Stimulated activated naive B cell treated with anti-CD40 and anti-IgM and Interleukin-4, amounts not matched to agents 10 μg/mL and 1 μg/mL and 100 μg/mL, for 72 hours (primary cell): ENCODE measurements around the gene OCEL1.

Experiments used
- ATAC-seq, 2 donors: fragments of 150-1000 bp; cut with Tn5 transposase; replicated peaks; 2 replicates each; pipeline ENCODE4 v1.10.0; 2021; ENCODE audit warnings: moderate library complexity in 1 of 2
- DNase-seq: peaks from one replicate; pipeline ENCODE4 v3.0.0; 2021
- H3K27ac Mint-ChIP-seq: one replicate; pipeline ENCODE4 v1.8.0; 2022; ENCODE audit warnings: mild to moderate bottlenecking, mixed read lengths
- H3K27me3 Mint-ChIP-seq, 2 donors: one replicate each; pipeline ENCODE4 v1.8.0; 2022; ENCODE audit warnings: mixed read lengths in 2 of 2
- H3K36me3 Mint-ChIP-seq, 2 donors: one replicate each; pipeline ENCODE4 v1.8.0; 2022; ENCODE audit warnings: mixed read lengths in 2 of 2, mild to moderate bottlenecking in 1 of 2
- H3K4me1 Mint-ChIP-seq, 2 donors: one replicate each; pipeline ENCODE4 v1.8.0; 2022; ENCODE audit warnings: mixed read lengths in 2 of 2, mild to moderate bottlenecking in 1 of 2
- H3K4me3 Mint-ChIP-seq, 2 donors: one replicate each; pipeline ENCODE4 v1.8.0; 2022; ENCODE audit warnings: mild to moderate bottlenecking in 2 of 2, mixed read lengths in 2 of 2, moderate library complexity in 1 of 2
- H3K9me3 Mint-ChIP-seq, 2 donors: one replicate each; pipeline ENCODE4 v1.8.0; 2022; ENCODE audit warnings: mixed read lengths in 2 of 2, mild to moderate bottlenecking in 1 of 2

OCEL1 gene

DNA sequence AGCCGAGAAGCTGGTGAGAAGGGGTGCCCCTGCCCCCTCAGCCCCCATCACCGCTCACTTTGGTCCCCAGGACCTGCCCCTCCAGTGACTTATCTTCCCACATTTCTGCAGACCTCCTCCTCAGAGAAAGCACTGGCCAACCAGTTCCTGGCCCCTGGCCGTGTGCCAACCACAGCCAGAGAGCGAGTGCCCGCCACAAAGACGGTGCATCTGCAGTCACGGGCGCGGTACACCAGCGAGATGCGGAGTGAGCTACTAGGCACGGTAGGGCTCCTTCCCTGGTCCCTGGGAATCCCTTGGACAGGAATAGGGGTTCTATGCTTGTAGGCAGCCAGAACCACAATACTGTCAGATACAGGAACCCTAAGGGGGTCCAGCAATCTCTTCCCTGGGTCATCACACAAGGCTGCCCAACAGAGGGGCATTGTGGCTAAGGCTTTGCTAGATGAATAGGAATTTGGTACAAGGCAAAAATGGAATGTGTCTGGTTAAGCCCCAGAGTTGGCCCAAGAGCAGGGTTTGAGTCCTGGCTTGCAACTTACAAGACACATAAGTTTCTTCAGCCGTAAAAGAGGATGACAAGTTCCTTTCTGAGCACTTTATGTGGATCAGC is 9.9 kb upstream of the OCEL1 start:
- peak overlapping the region; percentile 94 for H3K27ac Mint-ChIP-seq
- no peak for ATAC-seq

DNA sequence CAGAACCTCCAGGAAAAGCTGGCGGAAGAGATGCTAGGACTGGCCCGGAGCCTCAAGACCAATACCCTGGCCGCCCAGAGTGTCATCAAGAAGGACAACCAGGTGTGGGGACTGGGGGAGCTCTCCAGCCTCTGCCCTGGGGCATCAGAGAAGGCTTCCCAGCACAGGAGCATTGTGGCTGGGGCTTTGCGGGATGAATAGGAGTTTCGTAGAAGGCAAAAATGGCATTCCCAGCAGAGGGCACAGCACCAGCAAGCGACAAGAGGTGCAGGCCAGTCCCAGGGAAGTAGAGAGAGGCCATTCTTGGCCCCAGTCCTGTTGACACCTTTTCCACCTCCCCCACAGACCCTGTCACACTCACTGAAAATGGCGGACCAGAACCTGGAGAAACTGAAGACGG is 6.7 kb upstream of the OCEL1 start:
- no peak overlapping the region for H3K4me3 Mint-ChIP-seq
- peak overlapping the region; percentile 15 for H3K27ac Mint-ChIP-seq

More for the DNA sequence above, 9.9 kb upstream of the OCEL1 start:
- Mint-ChIP-seq H3K4me3 (peak overlapping the region; percentile 86 to 90), H3K4me1 (peaks cover 9 to 29% of the 10 kb centered on the region in 2 donors), H3K27me3 (no peaks in the 10 kb centered on the region), H3K36me3 (peaks cover 31 to 56% of the 10 kb centered on the region in 2 donors), H3K9me3 (peaks cover 0 to 2% of the 10 kb centered on the region in 2 donors)
- no peak for DNase-seq

DNA sequence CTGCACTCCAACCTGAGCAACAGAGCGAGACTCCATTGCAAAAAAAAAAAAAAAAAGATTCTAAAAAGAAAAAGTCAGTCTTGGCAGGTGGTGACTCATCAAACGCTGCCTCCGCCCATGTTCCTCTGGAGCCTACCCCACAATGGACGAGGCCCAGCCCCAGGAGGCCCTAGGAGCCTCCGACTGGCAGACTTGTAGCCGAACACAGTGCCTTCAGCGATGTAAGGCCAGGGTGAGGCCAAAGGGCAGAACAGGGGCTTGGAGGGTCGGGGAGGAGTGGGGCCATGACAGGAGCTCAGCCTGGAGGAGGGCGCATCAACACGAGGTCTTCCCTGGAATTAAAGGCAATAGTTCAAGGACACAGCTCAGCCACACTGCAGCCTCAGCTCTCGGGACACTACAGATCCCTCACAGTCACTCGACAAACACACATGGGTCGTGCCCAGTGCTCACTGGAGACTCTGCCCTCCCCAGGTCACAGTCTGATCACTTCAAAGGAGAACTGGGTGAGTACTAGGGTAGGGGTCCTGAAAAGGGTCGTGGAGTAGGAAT is 5.7 kb upstream of the OCEL1 start:
- H3K27ac Mint-ChIP-seq, result no peak overlapping the region
- no peak for DNase-seq
- peaks cover 2 to 21% of the 10 kb centered on the region in 2 donors for H3K4me1 Mint-ChIP-seq
- H3K27me3 Mint-ChIP-seq, result no peaks in the 10 kb centered on the region
- no peak overlapping the region for H3K4me3 Mint-ChIP-seq
- ATAC-seq, result no peak
- H3K36me3 Mint-ChIP-seq, result peaks cover 24 to 38% of the 10 kb centered on the region in 2 donors
- peaks cover 0 to 2% of the 10 kb centered on the region in 2 donors for H3K9me3 Mint-ChIP-seq

More for the DNA sequence above, 6.7 kb upstream of the OCEL1 start:
- H3K4me1 Mint-ChIP-seq, result peaks cover 6 to 28% of the 10 kb centered on the region in 2 donors
- ATAC-seq (no peak), DNase-seq (no peak)
- H3K27me3 Mint-ChIP-seq, result no peaks in the 10 kb centered on the region
- peaks cover 0 to 2% of the 10 kb centered on the region in 2 donors for H3K9me3 Mint-ChIP-seq
- H3K36me3 Mint-ChIP-seq, result peaks cover 24 to 38% of the 10 kb centered on the region in 2 donors

DNA sequence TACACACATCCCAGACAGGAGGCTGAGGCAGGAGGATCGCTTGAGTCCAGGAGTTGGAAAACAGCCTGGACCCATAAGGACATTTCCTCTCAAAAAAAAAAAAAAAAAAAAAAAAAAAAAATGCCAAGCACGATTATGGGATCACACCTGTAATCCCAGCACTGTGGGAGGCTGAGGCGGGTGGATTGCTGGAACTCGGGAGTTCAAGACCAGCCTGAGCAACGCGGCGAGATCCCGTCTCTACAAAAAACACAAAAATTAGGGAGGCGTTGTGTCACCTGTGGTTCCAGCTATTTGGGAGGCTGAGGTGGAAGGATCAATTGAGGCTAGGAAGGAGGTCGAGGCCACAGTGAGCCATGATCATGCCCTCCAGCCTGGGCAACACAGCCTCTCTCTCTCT is 973 bp upstream of the OCEL1 start:
- Mint-ChIP-seq H3K4me3 (peak overlapping the region; percentile 36 to 89), H3K9me3 (no peaks in the 10 kb centered on the region), H3K27ac (peak overlapping the region; percentile 77), H3K36me3 (peaks cover 13 to 18% of the 10 kb centered on the region in 2 donors), H3K4me1 (peaks cover 4 to 12% of the 10 kb centered on the region in 2 donors), H3K27me3 (no peaks in the 10 kb centered on the region)
- ATAC-seq (no peak), DNase-seq (no peak)

DNA sequence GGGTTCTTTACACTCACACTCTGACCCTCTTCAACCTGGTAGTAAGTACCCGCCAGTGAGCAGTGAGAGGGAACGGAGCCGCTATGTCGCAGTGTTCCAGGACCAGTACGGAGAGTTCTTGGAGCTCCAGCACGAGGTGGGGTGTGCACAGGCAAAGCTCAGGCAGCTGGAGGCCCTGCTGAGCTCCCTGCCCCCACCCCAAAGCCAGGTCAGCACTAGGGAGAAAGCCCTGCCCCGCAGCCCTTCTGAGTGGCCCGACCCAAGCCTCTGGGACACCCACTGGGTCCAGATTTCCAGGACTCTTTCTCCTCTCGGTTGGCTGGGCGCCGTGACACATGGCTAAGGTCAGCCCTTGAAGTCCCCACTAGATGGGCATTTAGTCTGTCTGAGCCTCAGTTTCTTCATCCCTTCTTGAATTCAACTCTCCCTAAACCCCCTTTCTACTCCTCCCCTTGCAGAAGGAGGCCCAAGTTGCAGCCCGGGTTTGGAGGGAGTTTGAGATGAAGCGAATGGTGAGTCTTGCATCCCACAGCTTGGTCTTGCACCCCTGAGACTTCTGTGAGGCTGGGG is 1.9 kb downstream of the OCEL1 start:
- H3K9me3 Mint-ChIP-seq, result no peaks in the 10 kb centered on the region
- peaks cover 22 to 34% of the 10 kb centered on the region in 2 donors for H3K36me3 Mint-ChIP-seq
- no peak overlapping the region for H3K4me3 Mint-ChIP-seq

DNA sequence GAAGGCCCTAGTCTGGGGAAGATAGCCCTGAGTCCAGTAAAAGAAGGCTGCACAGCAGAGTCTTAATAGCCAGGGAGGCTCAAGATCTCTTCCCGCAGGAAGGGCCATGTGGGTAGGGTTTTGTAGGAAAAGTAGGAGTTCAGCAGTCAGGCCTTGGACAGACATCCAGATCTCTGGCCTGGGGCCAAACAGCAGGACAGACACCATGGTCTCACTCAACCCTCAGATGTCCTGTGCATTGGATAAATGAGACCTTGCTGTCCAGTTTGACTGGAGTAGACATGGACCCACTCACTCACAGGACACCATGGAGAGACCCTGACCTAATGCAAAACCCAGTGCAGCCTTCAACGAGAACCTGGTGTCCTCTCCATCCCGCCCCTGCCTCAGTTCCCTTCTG is 3.9 kb downstream of the OCEL1 start:
- peaks cover 22 to 38% of the 10 kb centered on the region in 2 donors for H3K36me3 Mint-ChIP-seq
- no peak overlapping the region for H3K4me3 Mint-ChIP-seq
- peaks cover 10 to 19% of the 10 kb centered on the region in 2 donors for H3K4me1 Mint-ChIP-seq
- no peak for DNase-seq
- H3K27me3 Mint-ChIP-seq, result no peaks in the 10 kb centered on the region
- H3K9me3 Mint-ChIP-seq, result no peaks in the 10 kb centered on the region
- no peak overlapping the region for H3K27ac Mint-ChIP-seq
- ATAC-seq, result no peak

More for the DNA sequence above, 1.9 kb downstream of the OCEL1 start:
- no peaks in the 10 kb centered on the region for H3K27me3 Mint-ChIP-seq
- no peak for DNase-seq
- no peak overlapping the region for H3K27ac Mint-ChIP-seq
- no peak for ATAC-seq
- H3K4me1 Mint-ChIP-seq, result peaks cover 4 to 12% of the 10 kb centered on the region in 2 donors

DNA sequence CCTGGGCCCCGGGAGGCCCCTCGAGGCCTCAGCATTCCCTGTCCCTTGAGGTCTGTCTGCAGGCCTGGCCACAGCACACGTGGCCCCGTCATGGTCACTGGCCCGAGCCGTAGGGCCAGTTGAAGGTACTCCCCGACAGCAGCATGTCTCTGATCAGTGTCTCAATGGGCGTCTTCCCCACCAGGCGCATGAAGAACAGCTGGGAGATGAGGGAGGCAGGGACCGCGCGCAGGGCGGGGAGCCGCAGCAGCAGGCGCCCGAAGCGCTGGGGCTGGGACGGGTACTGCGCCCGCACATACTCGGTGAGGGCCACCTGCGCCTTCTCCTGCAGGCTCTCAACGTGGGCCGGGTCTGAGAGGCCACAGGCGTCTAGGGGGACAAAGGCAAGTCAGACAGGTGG is 6.2 kb downstream of the OCEL1 start:
- Mint-ChIP-seq H3K27ac (peak overlapping the region; percentile 71), H3K36me3 (peaks cover 18 to 33% of the 10 kb centered on the region in 2 donors), H3K9me3 (no peaks in the 10 kb centered on the region), H3K4me3 (no peak overlapping the region), H3K4me1 (peaks cover 9 to 26% of the 10 kb centered on the region in 2 donors), H3K27me3 (no peaks in the 10 kb centered on the region)
- DNase-seq, result no peak
- no peak for ATAC-seq

DNA sequence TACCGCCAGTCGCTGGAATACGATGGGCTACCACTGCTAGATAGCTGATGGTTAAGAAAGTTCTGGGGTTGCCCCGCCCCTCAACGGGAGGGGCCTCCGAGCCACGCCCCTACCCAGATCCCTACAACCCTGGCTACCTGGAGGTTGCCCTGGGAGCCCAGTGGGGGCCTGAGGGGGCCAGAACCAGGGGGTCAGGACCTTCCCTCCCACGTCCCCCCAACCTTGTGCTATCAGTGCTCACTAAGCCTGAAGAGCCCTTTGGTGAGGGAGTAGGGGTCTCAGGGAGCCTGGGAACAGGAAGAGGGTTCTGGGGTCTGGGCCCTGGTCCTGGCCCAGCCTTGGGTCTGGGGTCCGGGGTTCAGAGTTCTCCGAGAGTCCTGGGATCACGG is 8.9 kb downstream of the OCEL1 start:
- Mint-ChIP-seq H3K4me1 (peaks cover 9 to 20% of the 10 kb centered on the region in 2 donors), H3K9me3 (no peaks in the 10 kb centered on the region), H3K4me3 (peak overlapping the region; percentile 84 to 88), H3K27me3 (no peaks in the 10 kb centered on the region), H3K36me3 (peaks cover 13 to 27% of the 10 kb centered on the region in 2 donors), H3K27ac (peak overlapping the region; percentile 80)
- ATAC-seq, result peak; percentile 76 to 80
- no peak for DNase-seq

DNA sequence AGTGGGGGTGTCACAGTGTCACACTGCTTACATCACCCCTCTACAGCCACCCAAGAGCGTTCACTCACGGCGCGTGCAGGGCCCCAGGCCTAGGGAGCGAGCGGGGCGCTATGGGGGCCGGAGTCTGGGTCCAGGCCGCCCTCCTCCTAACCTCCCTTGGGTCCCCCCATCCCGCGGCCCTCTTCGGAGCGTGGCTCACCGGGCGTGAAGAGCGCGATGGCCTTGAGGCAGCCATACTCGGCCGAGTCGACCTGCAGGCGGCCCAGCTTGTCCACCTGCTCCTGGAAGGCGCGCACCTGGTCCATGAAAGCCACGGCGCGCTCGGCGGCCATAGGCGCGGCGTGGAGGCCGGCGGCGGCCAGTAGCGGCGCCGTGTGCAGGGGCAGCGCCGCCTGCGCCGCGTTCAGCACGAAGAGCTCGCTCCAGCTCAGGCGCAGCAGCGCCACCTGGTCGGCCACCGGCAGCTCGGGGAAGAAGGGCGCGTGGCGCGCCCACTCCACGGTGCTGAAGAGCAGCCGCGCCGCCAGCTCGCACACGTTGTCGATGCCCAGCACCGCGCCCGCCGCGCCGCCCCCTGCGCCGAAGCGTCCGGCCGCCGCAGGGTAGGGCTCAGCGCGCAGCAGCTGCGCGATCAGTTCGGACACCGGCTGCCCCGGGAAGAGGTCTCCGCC is 9.4 kb downstream of the OCEL1 start:
- Mint-ChIP-seq H3K4me3 (peak overlapping the region; percentile 84 to 88), H3K4me1 (peaks cover 9 to 20% of the 10 kb centered on the region in 2 donors), H3K9me3 (no peaks in the 10 kb centered on the region), H3K36me3 (peaks cover 13 to 25% of the 10 kb centered on the region in 2 donors), H3K27ac (peak overlapping the region; percentile 80), H3K27me3 (no peaks in the 10 kb centered on the region)
- DNase-seq (peak; percentile 66), ATAC-seq (peak; percentile 87 to 90)

DNA sequence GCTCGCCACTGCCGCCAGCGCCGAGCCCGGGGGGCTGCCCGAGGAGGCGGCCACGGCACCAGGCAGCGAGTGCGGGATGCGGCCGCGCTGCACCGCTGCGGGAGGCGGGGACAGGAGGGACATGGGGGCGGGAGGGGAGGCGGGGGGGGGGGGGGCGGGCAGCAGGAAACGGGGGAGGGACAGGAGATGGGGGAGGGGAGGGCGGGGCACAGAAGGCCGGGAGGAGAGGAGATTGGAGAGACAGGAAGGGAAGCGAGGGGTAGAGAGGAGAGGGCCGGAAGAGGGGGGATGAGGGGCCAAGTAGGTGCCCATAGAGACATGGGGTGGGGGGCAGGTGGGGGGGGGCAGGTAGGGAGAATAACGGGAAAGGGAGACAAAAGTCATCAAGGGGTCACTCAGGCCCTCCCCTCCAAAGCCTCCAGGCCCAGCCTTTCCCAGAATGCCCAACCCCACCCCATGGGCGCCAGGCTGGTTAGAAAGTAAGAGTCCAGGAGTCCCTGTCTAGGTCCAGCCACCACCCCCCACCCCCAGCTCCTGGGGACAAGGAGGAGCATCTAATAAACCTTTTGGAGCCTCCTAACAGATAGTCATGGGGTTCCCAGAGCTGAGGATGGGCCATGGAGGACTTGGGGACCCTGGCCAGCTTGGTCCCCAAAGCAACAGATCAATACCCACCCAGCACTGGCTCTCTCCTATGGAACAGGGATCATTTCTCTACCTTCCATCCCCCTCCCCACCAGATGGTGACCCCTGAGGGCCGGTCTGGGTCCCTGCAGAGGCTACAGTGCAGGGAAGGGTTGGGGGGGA is 10.1 kb downstream of the OCEL1 start:
- H3K4me1 Mint-ChIP-seq, result peaks cover 12 to 20% of the 10 kb centered on the region in 2 donors
- ATAC-seq (peak in 1 of 2 donors; percentile 42), DNase-seq (no peak)
- no peak overlapping the region for H3K27ac Mint-ChIP-seq
- H3K27me3 Mint-ChIP-seq, result no peaks in the 10 kb centered on the region
- peaks cover 10 to 23% of the 10 kb centered on the region in 2 donors for H3K36me3 Mint-ChIP-seq
- peak overlapping the region; percentile 84 to 88 for H3K4me3 Mint-ChIP-seq
- H3K9me3 Mint-ChIP-seq, result no peaks in the 10 kb centered on the region

DNA sequence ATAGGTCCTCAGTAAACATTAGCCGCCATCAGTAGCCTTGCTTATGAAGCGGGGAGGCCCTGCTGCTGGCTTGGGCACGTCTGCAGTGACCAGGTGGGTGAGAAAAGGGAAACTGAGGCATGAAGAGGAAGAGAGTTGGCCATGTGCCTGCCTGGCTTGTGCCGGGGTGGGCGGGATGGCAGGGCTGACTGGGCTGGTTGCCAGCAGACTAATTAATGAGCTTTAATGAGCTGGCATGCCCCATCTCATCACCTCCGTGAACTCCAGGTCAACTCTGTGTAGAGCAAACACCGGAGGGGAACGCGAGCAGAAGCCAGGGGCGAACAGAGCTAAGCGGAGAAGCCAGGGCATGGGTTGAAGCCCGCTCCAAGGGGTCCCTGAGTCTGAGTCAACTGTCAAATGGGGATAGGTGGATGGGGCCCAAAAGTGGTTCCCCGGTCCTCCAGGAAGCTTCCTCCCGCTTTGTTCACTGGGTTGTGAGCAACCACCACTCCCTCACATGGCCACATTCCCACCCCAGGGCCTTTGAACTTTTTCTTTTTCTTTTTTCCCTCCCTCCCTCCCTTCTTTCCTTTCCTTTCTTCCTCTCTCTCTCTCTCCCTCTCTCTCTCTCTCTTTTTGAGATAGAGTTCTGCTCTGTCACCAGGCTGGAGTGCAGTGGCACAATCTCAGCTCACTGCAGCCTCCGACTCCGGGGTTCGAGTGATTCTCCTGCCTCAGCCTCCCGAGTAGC is 11.0 kb downstream of the OCEL1 start:
- Mint-ChIP-seq H3K27ac (no peak overlapping the region), H3K9me3 (no peaks in the 10 kb centered on the region), H3K27me3 (no peaks in the 10 kb centered on the region), H3K4me3 (no peak overlapping the region), H3K4me1 (peaks cover 12 to 20% of the 10 kb centered on the region in 2 donors), H3K36me3 (peaks cover 9 to 19% of the 10 kb centered on the region in 2 donors)
- no peak for DNase-seq
- ATAC-seq, result no peak

DNA sequence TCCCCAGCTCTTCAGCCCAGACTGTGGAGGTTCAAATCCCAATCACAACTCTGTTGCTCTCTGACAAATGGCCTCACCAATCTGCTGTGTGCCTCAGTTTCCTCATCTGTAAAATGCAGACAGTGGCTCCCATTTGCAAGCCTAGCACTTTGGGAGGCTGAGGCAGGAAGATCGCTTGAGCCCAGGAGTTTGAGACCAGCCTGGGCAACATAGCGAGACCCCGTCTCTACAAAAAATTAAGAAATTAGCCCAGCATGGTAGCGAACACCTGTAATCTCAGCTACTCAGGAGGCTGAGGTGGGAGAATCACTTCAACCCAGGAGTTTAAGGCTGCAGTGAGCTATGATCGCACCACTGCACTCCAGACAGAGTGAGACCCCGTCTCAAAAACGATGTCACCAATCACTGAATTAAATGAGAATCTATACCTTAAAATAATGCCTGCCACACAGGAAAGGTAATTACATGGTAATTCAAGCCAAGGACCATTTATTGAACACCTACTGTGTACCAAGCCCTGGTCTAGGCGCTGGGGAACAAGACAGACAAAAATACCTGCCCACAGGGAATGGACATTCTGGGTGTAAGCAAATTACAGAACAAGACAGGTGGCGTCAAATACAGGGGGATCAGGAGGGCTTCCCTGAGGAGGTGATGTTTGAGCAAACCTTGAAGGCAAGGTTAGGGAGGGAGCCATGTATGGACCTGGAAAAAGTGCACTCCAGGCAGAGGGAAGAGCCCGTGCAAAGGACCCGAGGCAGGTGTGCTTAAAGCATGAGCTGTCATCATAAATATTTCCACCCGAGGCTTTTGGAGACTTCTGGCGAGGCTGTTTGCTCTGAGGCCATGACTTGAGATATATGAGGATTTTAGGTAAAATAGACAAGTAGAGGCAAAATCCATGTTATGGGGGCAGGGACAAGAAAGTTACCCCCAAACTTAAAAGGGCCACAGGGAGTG is 12.0 kb downstream of the OCEL1 start:
- H3K27me3 Mint-ChIP-seq, result no peaks in the 10 kb centered on the region
- no peak overlapping the region for H3K27ac Mint-ChIP-seq
- no peak overlapping the region for H3K4me3 Mint-ChIP-seq
- ATAC-seq, result no peak
- peaks cover 19 to 24% of the 10 kb centered on the region in 2 donors for H3K4me1 Mint-ChIP-seq
- peaks cover 4 to 12% of the 10 kb centered on the region in 2 donors for H3K36me3 Mint-ChIP-seq
- H3K9me3 Mint-ChIP-seq, result no peaks in the 10 kb centered on the region
- no peak for DNase-seq
